HAP-1 (cell line): ENCODE measurements around the gene GALNT7.

Experiments
- DNase-seq, 2 experiments: peaks; one replicate each; pipeline ENCODE4 v3.0.0-alpha.2; 2016 to 2020; ENCODE audit warnings: low spot score in 2 of 2
- H3K27me3 ChIP-seq: fragments of 250-450 bp; sonication (Bioruptor Pico); 2 replicates; pipeline ENCODE4 v1.5.1; 2020; ENCODE audit warnings: low read depth, mild to moderate bottlenecking, moderate library complexity
- H3K36me3 ChIP-seq: fragments of 250-450 bp; sonication (Bioruptor Pico); replicated peaks from 2 replicates; pipeline ENCODE4 v1.5.1; 2020; ENCODE audit warnings: mild to moderate bottlenecking
- H3K4me1 ChIP-seq: fragments of 250-450 bp; sonication (Bioruptor Pico); 2 replicates; pipeline ENCODE4 v1.5.1; 2020; ENCODE audit warnings: mild to moderate bottlenecking
- H3K4me3 ChIP-seq: fragments of 250-450 bp; sonication (Bioruptor Pico); 2 replicates; pipeline ENCODE4 v1.5.1; 2020; ENCODE audit warnings: mild to moderate bottlenecking, moderate library complexity
- H3K9me3 ChIP-seq: fragments of 250-450 bp; sonication (Bioruptor Pico); 2 replicates; pipeline ENCODE4 v1.5.1; 2020; ENCODE audit warnings: mild to moderate bottlenecking, moderate library complexity
- in situ Hi-C: fragments of 300-500 bp; cut with MboI; formaldehyde crosslinking; loops from 3 replicates; pipeline ENCODE4 v1.14.3; 2020; ENCODE audit warnings: low sequenced_read_pairs, inconsistent platforms, mixed read lengths

GALNT7 gene

GRCh38 chr4:173275150-173275549 lies 106.5 kb downstream of the GALNT7 start:
- Histone ChIP-seq H3K4me1 (no peaks in the 10 kb centered on the region), H3K4me3 (no peak overlapping the region), H3K36me3 (no peaks in the 10 kb centered on the region), H3K27me3 (no peaks in the 10 kb centered on the region), H3K9me3 (no peaks in the 10 kb centered on the region)
- DNase-seq: no peak
- in situ Hi-C loops: no loop called here

DNA sequence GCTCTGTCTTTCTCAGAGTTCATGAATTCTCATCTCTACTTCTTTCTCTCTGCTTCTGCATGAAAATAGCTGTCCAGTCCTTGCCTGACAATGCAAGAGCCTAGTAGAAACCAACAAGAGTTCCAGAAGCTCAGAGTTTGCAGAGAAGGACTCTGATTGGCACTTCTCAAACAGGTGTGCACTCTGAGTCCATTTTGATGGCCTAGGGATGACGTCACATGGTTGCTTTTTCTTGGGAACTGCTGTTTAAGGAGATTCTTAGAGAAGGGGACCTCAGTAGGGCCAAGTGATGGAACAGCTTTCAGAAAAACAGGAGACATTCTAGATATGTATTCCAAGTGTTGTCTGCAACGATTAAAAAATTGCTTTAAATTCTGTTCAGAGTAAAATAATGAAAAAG lies 108.7 kb downstream of the GALNT7 start:
- in situ Hi-C loops: no loop called here
- H3K36me3 ChIP-seq: no peaks in the 10 kb centered on the region
- no peak overlapping the region for H3K4me3 ChIP-seq
- no peak for DNase-seq
- H3K27me3 ChIP-seq: no peaks in the 10 kb centered on the region
- no peaks in the 10 kb centered on the region for H3K9me3 ChIP-seq
- H3K4me1 ChIP-seq: no peaks in the 10 kb centered on the region

GRCh38 chr4:173280998-173281397 lies 112.4 kb downstream of the GALNT7 start:
- no peaks in the 10 kb centered on the region for H3K9me3 ChIP-seq
- no peaks in the 10 kb centered on the region for H3K27me3 ChIP-seq
- no peak overlapping the region for H3K4me3 ChIP-seq
- no peaks in the 10 kb centered on the region for H3K36me3 ChIP-seq
- no peaks in the 10 kb centered on the region for H3K4me1 ChIP-seq
- in situ Hi-C loops: loop anchor here (10.0 kb wide), 1 partner anchor 134 kb away; no protein-coding TSS in a partner anchor
- DNase-seq: no peak

DNA sequence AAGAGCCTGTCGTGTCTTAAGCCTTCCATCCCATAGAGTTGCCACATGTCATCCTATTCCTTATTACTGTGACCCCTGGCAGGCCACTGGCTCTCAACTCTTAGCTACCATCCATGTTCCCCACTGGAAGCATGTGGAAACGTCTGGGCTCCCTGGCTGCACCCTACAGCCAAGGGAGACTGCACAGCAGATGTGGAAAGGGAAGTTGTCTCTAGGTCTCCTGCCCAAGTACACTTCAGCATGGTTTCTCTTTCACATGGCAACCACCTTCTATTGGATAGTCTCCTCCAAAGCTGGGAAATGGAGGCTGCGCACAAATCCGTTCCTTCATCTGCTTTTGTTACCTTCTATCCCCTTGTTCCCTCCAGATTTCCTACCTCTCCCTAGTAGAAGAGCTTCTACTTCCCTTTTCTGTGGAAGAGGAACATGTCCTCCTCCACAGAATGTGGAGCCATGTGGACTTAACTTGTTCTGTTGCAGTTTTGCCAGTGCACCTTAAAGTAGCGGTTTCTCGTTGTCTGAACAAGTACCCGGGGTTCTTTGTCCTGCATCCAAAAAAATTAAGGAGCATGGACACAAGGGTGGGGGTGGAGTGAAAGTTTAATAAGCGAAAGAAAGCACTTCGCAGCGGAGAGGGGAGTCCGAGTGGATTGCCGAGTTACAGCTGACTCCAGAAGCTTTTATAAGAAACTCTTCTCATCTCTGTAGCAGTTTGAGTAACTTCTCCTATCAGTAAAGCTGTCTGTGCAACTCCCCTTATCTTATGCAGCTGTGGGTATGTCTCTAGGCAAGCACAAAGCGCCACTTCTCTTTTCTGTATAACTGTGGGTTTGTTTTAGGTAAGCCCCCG lies 113.0 kb downstream of the GALNT7 start:
- no peak for DNase-seq
- Histone ChIP-seq H3K27me3 (no peaks in the 10 kb centered on the region), H3K9me3 (no peaks in the 10 kb centered on the region), H3K4me1 (no peaks in the 10 kb centered on the region), H3K4me3 (no peak overlapping the region), H3K36me3 (no peaks in the 10 kb centered on the region)
- in situ Hi-C loops: loop anchor here (10.0 kb wide), 1 partner anchor 133 kb away; no protein-coding TSS in a partner anchor

DNA sequence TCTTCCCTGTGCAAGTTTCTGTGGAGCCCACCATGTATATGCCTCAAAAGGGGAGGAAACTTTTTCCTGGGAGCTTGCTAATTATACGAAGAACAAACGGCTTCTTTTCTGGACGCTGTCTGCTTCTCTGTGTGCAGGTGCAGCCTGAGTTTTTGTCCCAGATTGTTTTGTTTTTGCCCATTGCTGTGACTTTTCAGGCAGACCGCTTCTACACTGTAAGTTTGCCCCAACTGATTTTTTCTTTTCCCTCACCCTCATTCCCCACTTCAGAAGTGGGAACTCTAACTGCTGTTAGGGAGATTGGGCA lies 113.6 kb downstream of the GALNT7 start:
- H3K9me3 ChIP-seq: no peaks in the 10 kb centered on the region; the same call in 1 of the 2 replicates
- DNase-seq: no peak
- no peak overlapping the region for H3K4me3 ChIP-seq
- no peaks in the 10 kb centered on the region for H3K36me3 ChIP-seq
- no peaks in the 10 kb centered on the region for H3K4me1 ChIP-seq
- no peaks in the 10 kb centered on the region for H3K27me3 ChIP-seq
- in situ Hi-C loops: loop anchor here (10.0 kb wide), 1 partner anchor 133 kb away; no protein-coding TSS in a partner anchor

GRCh38 chr4:173282626-173283025 lies 114.0 kb downstream of the GALNT7 start:
- Histone ChIP-seq H3K36me3 (no peaks in the 10 kb centered on the region), H3K4me3 (no peak overlapping the region), H3K27me3 (no peaks in the 10 kb centered on the region), H3K9me3 (peaks cover 2% of the 10 kb centered on the region), H3K4me1 (no peaks in the 10 kb centered on the region)
- no peak for DNase-seq
- in situ Hi-C loops: loop anchor here (10.0 kb wide), 1 partner anchor 132 kb away; no protein-coding TSS in a partner anchor

- DNase-seq: no peak
- in situ Hi-C loops: loop anchor here (10.0 kb wide), 1 partner anchor 130 kb away; no protein-coding TSS in a partner anchor
- no peaks in the 10 kb centered on the region for H3K27me3 ChIP-seq
- no peaks in the 10 kb centered on the region for H3K36me3 ChIP-seq
- H3K4me3 ChIP-seq: no peak overlapping the region
- no peaks in the 10 kb centered on the region for H3K4me1 ChIP-seq
- peaks cover 2% of the 10 kb centered on the region for H3K9me3 ChIP-seq
Measured at GRCh38 chr4:173284463-173284862, 115.9 kb downstream of the GALNT7 start.

- in situ Hi-C loops: loop anchor here (10.0 kb wide), 1 partner anchor 127 kb away; no protein-coding TSS in a partner anchor
- no peaks in the 10 kb centered on the region for H3K4me1 ChIP-seq
Measured at GRCh38 chr4:173287486-173287885, 118.9 kb downstream of the GALNT7 start.

DNA sequence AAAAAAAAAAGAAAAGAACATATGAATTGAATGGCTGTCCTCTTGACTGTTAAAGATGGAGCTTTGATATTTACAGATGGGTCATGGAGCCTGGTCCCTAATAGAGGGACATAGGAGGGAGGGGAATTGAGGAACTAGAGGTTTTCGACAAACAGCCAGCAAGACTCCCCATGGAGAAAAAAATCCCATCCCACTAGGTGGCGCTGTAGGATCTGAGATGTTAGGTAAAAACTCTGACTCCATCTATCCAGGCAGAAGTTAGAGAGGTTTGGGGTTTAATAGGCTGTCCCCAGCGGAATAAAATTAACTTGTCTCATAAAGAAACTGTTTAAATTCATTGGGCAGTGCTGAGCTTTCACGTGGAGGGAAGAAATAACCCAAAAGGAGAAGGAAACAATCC lies 119.7 kb downstream of the GALNT7 start:
- Histone ChIP-seq H3K4me1 (no peaks in the 10 kb centered on the region), H3K36me3 (no peaks in the 10 kb centered on the region), H3K27me3 (no peaks in the 10 kb centered on the region), H3K4me3 (no peak overlapping the region), H3K9me3 (peaks cover 2% of the 10 kb centered on the region)
- in situ Hi-C loops: loop anchor here (10.0 kb wide), 1 partner anchor 127 kb away; no protein-coding TSS in a partner anchor
- peak; percentile 28 to 89 for DNase-seq

More at GRCh38 chr4:173287486-173287885, 118.9 kb downstream of the GALNT7 start:
- no peaks in the 10 kb centered on the region for H3K36me3 ChIP-seq
- H3K27me3 ChIP-seq: no peaks in the 10 kb centered on the region
- no peak overlapping the region for H3K4me3 ChIP-seq
- DNase-seq: no peak
- H3K9me3 ChIP-seq: peaks cover 2% of the 10 kb centered on the region

- H3K4me3 ChIP-seq: no peak overlapping the region
- no peaks in the 10 kb centered on the region for H3K4me1 ChIP-seq
- H3K9me3 ChIP-seq: peaks cover 2% of the 10 kb centered on the region
- no peak for DNase-seq
- H3K27me3 ChIP-seq: no peaks in the 10 kb centered on the region
- no peaks in the 10 kb centered on the region for H3K36me3 ChIP-seq
- in situ Hi-C loops: loop anchor here (10.0 kb wide), 1 partner anchor 126 kb away; no protein-coding TSS in a partner anchor
Measured at GRCh38 chr4:173288698-173289352, 120.2 kb downstream of the GALNT7 start.

- in situ Hi-C loops: loop anchor here (10.0 kb wide), 1 partner anchor 125 kb away; no protein-coding TSS in a partner anchor
- no peaks in the 10 kb centered on the region for H3K4me1 ChIP-seq
- H3K4me3 ChIP-seq: no peak overlapping the region
- no peak for DNase-seq
- H3K27me3 ChIP-seq: no peaks in the 10 kb centered on the region
- H3K9me3 ChIP-seq: peaks cover 2% of the 10 kb centered on the region
- H3K36me3 ChIP-seq: no peaks in the 10 kb centered on the region
Measured at GRCh38 chr4:173289353-173289727, 120.7 kb downstream of the GALNT7 start.

DNA sequence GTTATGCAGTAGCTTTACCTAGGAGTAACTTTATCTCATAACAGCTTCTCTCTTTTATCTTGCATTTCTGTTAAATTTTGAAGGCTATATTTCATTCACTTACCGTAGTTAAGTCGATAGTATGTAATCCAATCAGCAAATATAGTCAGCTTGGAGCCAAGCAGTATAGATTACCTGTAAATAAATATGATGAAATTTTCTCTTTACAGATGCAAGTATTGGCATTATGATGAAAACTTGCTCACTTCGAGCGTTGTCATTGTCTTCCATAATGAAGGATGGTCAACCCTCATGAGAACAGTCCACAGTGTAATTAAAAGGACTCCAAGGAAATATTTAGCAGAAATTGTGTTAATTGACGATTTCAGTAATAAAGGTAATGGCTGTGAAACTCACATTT lies 123.3 kb downstream of the GALNT7 start:
- Histone ChIP-seq H3K27me3 (no peaks in the 10 kb centered on the region), H3K9me3 (peaks cover 2% of the 10 kb centered on the region), H3K36me3 (no peaks in the 10 kb centered on the region), H3K4me1 (no peaks in the 10 kb centered on the region), H3K4me3 (no peak overlapping the region)
- in situ Hi-C loops: no loop called here
- DNase-seq: no peak

DNA sequence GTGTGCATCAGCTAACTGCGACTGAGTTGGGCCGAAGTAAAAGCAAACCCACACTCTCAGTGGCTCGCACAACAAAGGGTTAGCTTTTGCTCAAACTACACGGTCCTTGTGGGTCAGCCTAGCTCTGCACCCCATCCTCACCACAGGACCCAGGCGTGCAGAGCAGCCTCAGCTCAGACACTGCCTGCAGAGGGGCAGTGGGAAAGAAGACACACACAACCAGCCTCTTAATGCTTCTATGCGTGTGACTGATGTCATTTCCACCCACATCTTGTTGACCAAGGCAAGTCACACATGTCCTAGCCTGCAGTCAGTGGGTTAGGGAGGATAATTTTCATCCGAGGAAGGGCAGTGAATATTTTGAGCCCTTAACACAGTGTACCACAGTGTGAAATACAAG lies 125.1 kb downstream of the GALNT7 start:
- in situ Hi-C loops: no loop called here
- H3K9me3 ChIP-seq: no peaks in the 10 kb centered on the region
- H3K27me3 ChIP-seq: no peaks in the 10 kb centered on the region
- H3K4me1 ChIP-seq: no peaks in the 10 kb centered on the region
- H3K36me3 ChIP-seq: no peaks in the 10 kb centered on the region
- no peak overlapping the region for H3K4me3 ChIP-seq
- DNase-seq: no peak

DNA sequence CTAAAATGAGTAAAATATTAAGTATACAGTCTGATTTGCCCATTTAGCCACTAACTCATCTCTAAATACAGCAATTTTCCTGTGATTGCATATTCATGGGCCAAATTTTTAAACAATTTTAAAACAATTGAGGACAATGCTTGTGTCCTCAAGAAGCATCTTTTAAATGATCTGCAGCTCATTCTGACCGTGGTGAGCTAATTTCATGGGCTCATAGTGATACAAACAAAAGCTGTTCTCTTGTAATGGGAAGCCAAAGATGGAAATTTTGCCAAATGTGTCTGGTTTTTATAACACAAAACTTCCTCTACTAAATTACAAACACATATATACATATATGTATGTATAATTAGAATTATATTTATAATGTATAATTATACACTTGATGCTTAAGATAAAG lies 125.8 kb downstream of the GALNT7 start:
- in situ Hi-C loops: no loop called here
- Histone ChIP-seq H3K4me1 (no peaks in the 10 kb centered on the region), H3K36me3 (no peaks in the 10 kb centered on the region), H3K4me3 (no peak overlapping the region), H3K9me3 (no peaks in the 10 kb centered on the region), H3K27me3 (no peaks in the 10 kb centered on the region)
- DNase-seq: no peak
